Measurements from ENCODE around the gene APOBEC2.
"Not testable (repeated sequence)": the region's sequence is repeated elsewhere in the genome, so short reads cannot be mapped to it uniquely, and the experiment has no call there.

The APOBEC2 gene

DNA sequence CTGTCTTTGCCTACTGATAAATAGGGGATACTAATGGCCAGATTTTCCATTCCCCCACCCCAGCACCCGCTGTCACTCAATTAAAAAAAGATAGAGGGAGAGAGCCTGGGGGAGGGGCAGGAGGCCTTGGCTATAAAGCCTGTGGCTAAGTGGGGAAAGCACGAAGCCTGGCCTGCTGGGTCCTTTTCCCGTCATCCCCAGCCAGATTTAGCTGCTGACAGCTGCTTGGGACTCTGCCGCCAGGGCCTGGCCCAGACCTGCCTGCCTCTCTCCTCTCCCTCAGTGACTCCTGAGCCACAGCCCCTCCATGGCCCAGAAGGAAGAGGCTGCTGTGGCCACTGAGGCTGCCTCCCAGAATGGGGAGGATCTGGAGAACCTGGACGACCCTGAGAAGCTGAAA lies at the start of gene APOBEC2:
TSS of gene APOBEC2 (plus strand) at position 162 of the 400 bp plus-strand sequence. CDS start at position 308, 146 bp downstream.
- no peak for DNase-seq (ENCODE audit: low read depth, low spot score)

DNA sequence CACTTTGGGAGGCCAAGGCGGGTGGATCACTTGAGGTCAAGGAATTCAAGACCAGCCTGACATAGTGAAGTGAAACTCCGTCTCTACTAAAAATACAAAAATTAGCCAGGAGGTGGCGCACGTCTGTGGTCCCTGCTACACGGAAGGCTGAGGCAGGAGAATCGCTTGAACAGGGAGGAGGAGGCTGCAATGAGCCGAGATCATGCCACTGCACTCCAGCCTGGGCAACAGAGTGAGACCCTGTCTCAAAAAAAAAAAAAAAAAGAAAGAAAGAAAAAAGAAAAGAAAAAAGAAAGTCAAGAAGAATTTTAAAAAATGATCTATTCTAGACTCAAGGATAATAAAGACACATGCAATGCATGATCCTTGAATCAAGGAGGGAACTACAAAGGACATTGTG lies 46.8 kb upstream of the APOBEC2 start:
- DNase-seq (ENCODE audit: low read depth, low spot score), result not testable (repeated sequence)

DNA sequence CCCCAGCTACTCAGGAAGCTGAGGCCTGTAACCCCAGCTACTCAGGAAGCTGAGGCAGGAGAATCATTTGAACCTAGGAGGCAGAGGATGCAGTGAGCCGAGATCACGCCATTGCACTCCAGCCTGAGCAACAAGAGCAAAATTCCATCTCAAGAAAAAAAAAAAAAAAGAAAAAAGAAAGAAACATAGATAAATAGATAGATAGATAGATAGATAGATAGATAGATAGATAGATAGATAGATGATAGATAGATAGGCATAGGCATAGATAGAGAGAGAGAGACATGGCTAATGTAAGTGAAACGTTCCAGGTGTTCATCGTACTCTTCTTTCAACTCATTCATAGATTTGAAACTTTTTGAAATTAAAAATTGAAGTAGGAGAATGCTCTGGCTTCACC lies 46.0 kb upstream of the APOBEC2 start:
- DNase-seq (ENCODE audit: low read depth, low spot score), result not testable (repeated sequence)

DNA sequence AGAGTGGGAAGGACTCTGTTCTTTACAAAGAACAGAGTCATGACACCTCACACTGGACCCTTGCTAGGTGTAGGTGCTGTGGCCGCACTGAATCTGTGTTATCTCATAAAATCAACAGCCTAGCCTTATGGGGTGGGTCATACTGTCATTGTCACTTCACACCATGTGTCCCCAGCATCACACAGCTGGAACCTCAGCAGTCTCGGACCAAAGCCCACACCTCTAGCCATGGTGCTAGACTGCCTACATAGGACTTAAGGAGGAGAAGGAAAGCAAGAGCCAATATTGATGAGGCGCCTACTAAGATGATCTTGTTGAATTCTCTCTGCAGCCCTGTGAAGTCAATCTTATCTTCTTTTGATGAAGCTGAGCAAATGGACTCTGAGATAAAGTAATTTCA lies 45.0 kb upstream of the APOBEC2 start:
- DNase-seq (ENCODE audit: low read depth, low spot score), result no peak

GRCh38 chr6:41009669-41010068 lies 43.3 kb upstream of the APOBEC2 start:
- no peak for DNase-seq (ENCODE audit: low read depth, low spot score)

DNA sequence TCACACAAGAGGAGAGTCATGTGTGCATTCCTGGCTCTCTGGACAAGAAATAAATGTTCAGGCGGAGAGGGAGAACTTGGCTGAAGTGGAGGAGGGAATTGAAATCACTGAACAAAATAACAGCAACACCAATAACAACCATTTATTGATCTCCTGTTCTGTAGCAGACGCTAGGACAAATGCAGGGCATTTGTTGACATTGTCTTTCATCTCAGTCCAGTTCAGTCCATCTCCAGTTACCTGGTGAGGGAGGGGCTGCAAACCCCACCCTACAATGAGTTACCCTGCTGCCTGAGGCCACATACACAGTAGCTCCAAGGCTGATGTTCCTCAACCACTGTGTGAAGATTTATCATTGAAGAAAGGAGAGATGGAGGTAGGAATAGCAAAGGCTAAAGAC lies 41.3 kb upstream of the APOBEC2 start:
- DNase-seq (ENCODE audit: low read depth, low spot score), result no peak

GRCh38 chr6:41013466-41014153 lies 39.4 kb upstream of the APOBEC2 start:
- DNase-seq (ENCODE audit: low read depth, low spot score), result no peak

DNA sequence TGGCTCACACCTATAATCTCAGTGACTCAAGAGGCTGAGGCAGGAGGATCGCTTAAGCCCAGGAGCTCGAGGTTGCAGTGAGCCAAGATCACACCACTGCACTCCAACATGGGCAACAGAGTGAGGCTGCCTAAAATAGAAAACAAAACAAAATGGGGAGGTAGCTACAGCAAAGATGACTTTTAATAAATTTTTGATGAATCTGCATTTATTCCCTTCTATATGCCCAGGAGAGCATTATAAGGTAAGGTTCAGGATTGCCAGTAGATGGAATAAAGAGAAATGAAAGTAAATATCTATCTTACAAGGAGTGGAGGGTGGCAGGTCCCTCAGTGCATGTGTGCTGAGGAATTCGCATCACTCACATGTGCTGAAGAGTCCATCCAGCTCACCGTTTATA lies 38.2 kb upstream of the APOBEC2 start:
- no peak for DNase-seq (ENCODE audit: low read depth, low spot score)

DNA sequence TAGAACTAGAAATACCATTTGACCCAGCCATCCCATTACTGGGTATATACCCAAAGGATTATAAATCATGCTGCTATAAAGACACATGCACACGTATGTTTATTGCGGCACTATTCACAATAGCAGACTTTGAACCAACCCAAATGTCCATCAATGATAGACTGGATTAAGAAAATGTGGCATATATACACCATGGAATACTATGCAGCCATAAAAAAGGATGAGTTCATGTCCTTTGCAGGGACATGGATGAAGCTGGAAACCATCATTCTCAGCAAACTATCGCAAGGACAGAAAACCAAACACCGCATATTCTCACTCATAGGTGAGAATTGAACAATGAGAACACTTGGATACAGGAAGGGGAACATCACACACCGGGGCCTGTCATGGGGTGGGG lies 37.1 kb upstream of the APOBEC2 start:
- DNase-seq (ENCODE audit: low read depth, low spot score), result not testable (repeated sequence)

- DNase-seq (ENCODE audit: low read depth, low spot score), result no peak
These were observed 35.3 kb upstream of the APOBEC2 start for GRCh38 chr6:41017663-41018062.

GRCh38 chr6:41021832-41022231 lies 31.2 kb upstream of the APOBEC2 start:
- no peak for DNase-seq (ENCODE audit: low read depth, low spot score)

DNA sequence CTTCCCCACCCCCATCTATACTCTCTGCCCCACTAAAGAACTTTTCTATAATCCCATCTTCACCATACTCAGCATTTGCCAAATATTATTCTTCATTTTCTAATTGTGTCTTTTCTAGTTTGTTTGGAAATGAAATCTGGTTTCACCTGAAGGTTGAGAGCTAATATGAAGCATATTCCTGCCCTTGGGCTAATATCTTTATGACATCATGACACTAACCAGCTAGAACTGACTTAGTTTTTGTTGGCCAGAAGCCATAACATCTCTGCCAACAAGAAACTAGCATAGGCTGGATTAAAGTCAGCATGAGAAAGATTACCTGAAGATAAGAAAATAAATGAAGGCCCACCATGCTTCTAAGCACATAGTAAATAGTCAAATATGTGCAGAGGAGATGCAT lies 30.7 kb upstream of the APOBEC2 start:
- no peak for DNase-seq (ENCODE audit: low read depth, low spot score)

- no peak for DNase-seq (ENCODE audit: low read depth, low spot score)
These were observed 29.9 kb upstream of the APOBEC2 start for GRCh38 chr6:41023114-41023513.

DNA sequence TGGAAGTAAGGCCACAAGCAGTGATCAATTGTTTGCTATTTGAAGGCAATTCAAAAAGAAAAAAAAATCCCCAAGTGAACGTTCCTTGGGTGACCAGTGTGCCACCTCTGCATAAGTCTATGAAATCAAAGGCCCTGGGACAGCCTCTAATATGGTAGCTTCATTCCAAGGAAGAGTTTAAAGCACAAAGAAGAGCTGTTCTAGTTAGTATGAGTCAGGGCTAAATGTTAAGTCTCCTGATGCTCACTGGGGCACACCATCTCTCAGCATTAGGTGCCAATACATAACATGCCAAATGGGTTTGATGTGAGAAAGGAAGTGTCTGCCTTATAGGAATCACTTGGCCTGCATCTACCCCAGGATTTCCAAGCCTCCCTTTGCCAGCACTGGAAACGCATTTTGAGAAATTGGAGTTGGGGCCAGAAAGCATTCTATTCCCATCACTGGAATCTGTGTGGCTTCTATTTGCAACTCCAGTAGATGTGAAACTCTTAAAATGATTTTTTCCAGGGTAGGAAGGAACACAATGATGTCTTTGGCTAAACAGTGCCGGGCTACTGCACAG lies 27.0 kb upstream of the APOBEC2 start:
- DNase-seq (ENCODE audit: low read depth, low spot score), result no peak

GRCh38 chr6:41027241-41027640 lies 25.8 kb upstream of the APOBEC2 start:
- no peak for DNase-seq (ENCODE audit: low read depth, low spot score)

GRCh38 chr6:41027799-41028560 lies 25.0 kb upstream of the APOBEC2 start:
- DNase-seq (ENCODE audit: low read depth, low spot score), result peak; percentile 41

DNA sequence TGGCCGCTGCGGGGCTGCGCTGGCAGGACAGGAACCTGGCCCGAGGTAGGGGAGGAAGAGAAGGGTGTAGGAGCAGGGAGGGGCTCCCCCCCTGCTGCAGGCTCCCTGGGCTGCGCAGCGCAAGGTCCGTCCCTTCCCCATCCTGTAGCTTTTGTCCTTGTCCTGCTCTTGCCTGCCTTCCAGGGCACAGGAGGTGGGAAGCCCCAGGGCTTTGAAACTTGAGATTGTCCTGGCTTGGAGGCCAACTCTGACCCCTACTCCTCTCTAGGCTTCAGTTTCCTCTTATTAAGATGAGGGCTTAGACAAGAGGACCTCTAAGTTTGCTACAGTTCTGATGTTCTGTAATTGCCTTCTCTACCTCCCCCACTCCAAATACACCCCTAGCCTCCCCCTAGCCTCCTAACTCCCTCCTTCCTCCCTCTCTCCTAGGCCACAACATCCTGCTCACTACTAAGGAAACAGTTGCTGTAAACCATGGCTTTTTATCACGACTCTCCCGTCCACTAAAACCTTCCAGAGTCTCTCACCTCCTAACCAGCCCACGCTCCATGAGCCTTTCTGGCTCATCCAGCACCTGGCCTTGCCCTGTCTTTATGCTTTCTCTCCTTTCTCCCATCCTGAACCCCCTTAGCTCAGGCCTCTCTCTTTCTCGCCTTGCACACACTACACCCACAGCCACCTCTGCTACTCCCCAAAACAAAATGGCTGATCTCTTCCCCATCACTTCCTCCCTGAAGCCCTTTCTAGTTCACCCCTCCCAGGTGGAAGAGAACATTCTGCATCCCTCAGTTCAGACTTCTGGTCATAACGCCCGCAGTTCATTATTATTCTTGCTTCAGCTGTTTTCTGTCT lies 24.2 kb upstream of the APOBEC2 start:
- no peak for DNase-seq (ENCODE audit: low read depth, low spot score)

GRCh38 chr6:41032830-41033229 lies 20.2 kb upstream of the APOBEC2 start:
- DNase-seq (ENCODE audit: low read depth, low spot score), result no peak

DNA sequence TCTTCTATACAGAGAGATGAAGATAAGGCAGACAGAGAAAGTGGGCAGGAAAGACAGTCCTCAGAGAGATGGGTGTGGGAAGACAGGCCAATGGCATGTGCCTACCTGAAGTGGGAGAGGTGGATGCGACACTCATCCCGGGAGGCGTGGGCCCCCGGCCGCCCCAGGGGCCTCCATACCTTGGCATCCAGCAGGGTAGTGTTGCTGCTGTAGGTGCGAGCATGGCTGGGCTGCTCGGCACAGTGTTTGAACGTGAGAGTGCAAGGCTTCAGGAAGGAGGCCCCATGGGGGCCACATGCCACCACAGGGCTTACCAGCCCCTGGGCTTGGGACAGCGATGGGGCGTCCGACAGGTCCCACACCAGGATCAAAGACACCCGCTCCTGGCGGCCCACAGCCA lies 19.2 kb upstream of the APOBEC2 start:
- no peak for DNase-seq (ENCODE audit: low read depth, low spot score)

- no peak for DNase-seq (ENCODE audit: low read depth, low spot score)
These were observed 16.8 kb upstream of the APOBEC2 start for GRCh38 chr6:41036186-41036585.

- no peak for DNase-seq (ENCODE audit: low read depth, low spot score)
These were observed 16.4 kb upstream of the APOBEC2 start for GRCh38 chr6:41036601-41037000.

Measured in smooth muscle cell of the brain vasculature (primary cell).